T1000 (cell line): Measurements from ENCODE around the gene SIGLEC14.
A peak's percentile ranks its signal among the peaks of the same experiment; 100 is the strongest.
"Not testable (repeated sequence)": the region's sequence is repeated elsewhere in the genome, so short reads cannot be mapped to it uniquely, and the experiment has no call there.

ENCODE experiments used
- DNase-seq: peaks from one replicate; lab custom pipeline; 2025; ENCODE audit warnings: mixed read lengths; lab: John Stamatoyannopoulos, UW

SIGLEC14 gene

GRCh38 chr19:51646730-51647129, at the start of gene SIGLEC14:
TSS of gene SIGLEC14 (minus strand) at chr19:51646825. CDS start at chr19:51646759, 66 bp downstream.
- not testable (repeated sequence) for DNase-seq

- no peak for DNase-seq
These were observed 49.2 kb upstream of the SIGLEC14 start for GRCh38 chr19:51695702-51696315.

- no peak for DNase-seq
These were observed 48.5 kb upstream of the SIGLEC14 start for GRCh38 chr19:51695088-51695487.

GRCh38 chr19:51694318-51695085, 47.9 kb upstream of the SIGLEC14 start:
- no peak for DNase-seq

GRCh38 chr19:51693819-51694218, 47.2 kb upstream of the SIGLEC14 start:
- no peak for DNase-seq

- no peak for DNase-seq
These were observed 46.6 kb upstream of the SIGLEC14 start, which contains the start of gene SPACA6 for GRCh38 chr19:51693260-51693659. TSS of gene SPACA6 (plus strand) at chr19:51693330. CDS start at chr19:51693527, 197 bp downstream.

GRCh38 chr19:51692468-51692867, 45.8 kb upstream of the SIGLEC14 start:
- no peak for DNase-seq

GRCh38 chr19:51691584-51692428, 45.2 kb upstream of the SIGLEC14 start:
- no peak for DNase-seq

- no peak for DNase-seq
These were observed 44.5 kb upstream of the SIGLEC14 start for GRCh38 chr19:51691074-51691583.

- peak; percentile 47 for DNase-seq
These were observed 43.9 kb upstream of the SIGLEC14 start for GRCh38 chr19:51690454-51691073.

GRCh38 chr19:51689751-51690453, 43.3 kb upstream of the SIGLEC14 start:
- no peak for DNase-seq

GRCh38 chr19:51688671-51689571, 42.3 kb upstream of the SIGLEC14 start:
- DNase-seq: peak; percentile 84

GRCh38 chr19:51687791-51688670, 41.4 kb upstream of the SIGLEC14 start:
- DNase-seq: peak; percentile 45

GRCh38 chr19:51686171-51686570, 39.5 kb upstream of the SIGLEC14 start:
- DNase-seq: no peak

- DNase-seq: peak; percentile 36
These were observed 34.8 kb upstream of the SIGLEC14 start for GRCh38 chr19:51681286-51681941.

- no peak for DNase-seq
These were observed 33.8 kb upstream of the SIGLEC14 start for GRCh38 chr19:51680474-51680873.

GRCh38 chr19:51676566-51677083, 30.0 kb upstream of the SIGLEC14 start:
- no peak for DNase-seq

- not testable (repeated sequence) for DNase-seq
These were observed 29.4 kb upstream of the SIGLEC14 start for GRCh38 chr19:51675911-51676565.
